Heart left ventricle (tissue), 16 donors: ENCODE measurements around the gene LOXHD1. TPM values are rescaled to one million over a fixed set of nuclear protein-coding genes. Genes with fewer than 3 reads are reported as not detected.

Source experiments
- ATAC-seq, 4 donors: fragments of 200-7000 bp; cut with Tn5 transposase; one replicate each; pipeline ENCODE4 v1.9.1; 2020 to 2022; ENCODE audit warnings: moderate library complexity in 4 of 4, mild to moderate bottlenecking in 3 of 4, moderate number of reproducible peaks in 1 of 4
- DNase-seq, 5 donors: peaks; one replicate each; pipeline ENCODE4 v3.0.0-alpha.2; 2020
- H3K27ac ChIP-seq, 12 donors: fragments of 200-600 bp; sonication (generic) in 4 of 12; one replicate each; pipeline versions ENCODE4 v1.5.0 to v1.8.0; 2016 to 2022; ENCODE audit warnings: mild to moderate bottlenecking in 2 of 12
- H3K27me3 ChIP-seq, 9 donors: fragments of 200-600 bp; sonication (generic) in 2 of 9; one replicate each; pipeline versions ENCODE4 v1.5.1 to v1.8.0; 2016 to 2022; ENCODE audit warnings: mild to moderate bottlenecking in 3 of 9
- H3K36me3 ChIP-seq, 9 donors: fragments of 200-600 bp; sonication (generic) in 2 of 9; one replicate each; pipeline versions ENCODE4 v1.5.0 to v1.8.0; 2018 to 2022; ENCODE audit warnings: mild to moderate bottlenecking in 2 of 9
- H3K4me1 ChIP-seq, 12 donors: fragments of 200-600 bp; sonication (generic) in 4 of 12; one replicate each; pipeline versions ENCODE4 v1.5.0 to v1.8.0; 2016 to 2022; ENCODE audit warnings: mild to moderate bottlenecking in 3 of 12
- H3K4me3 ChIP-seq, 12 donors: fragments of 200-600 bp; sonication (generic) in 4 of 12; one replicate each; pipeline versions ENCODE4 v1.5.0 to v1.8.0; 2017 to 2022; ENCODE audit warnings: mild to moderate bottlenecking in 9 of 12, moderate library complexity in 4 of 12
- H3K9me3 ChIP-seq, 12 donors: fragments of 200-600 bp; sonication (generic) in 4 of 12; one replicate each; pipeline versions ENCODE4 v1.5.0 to v1.8.0; 2016 to 2022; ENCODE audit warnings: mild to moderate bottlenecking in 1 of 12
- CTCF ChIP-seq, 12 donors: fragments of 200-600 bp; sonication (generic) in 4 of 12; IDR thresholded peaks; one replicate each; pipeline versions ENCODE4 v1.5.0 to v1.8.0; 2018 to 2022; ENCODE audit warnings: antibody characterized with exemption in 12 of 12, mild to moderate bottlenecking in 5 of 12
- POLR2A ChIP-seq, 2 donors: fragments of 450-650 bp; IDR thresholded peaks; one replicate each; pipeline ENCODE4 v1.6.1; 2017; ENCODE audit warnings: antibody characterized with exemption in 2 of 2, mild to moderate bottlenecking in 2 of 2, moderate library complexity in 2 of 2
- WGBS, 4 donors: extraction: QIAGEN DNeasy Blood & Tissue Kit in 2 of 4; methylation state at CpG; one replicate each; pipeline versions ENCODE4 v1.1.5 to v1.1.7; 2013 to 2018; 5-methylcytosine and 5-hydroxymethylcytosine counted together
- intact Hi-C, 10 donors: fragments of 100-400 bp; cut with DNase I; formaldehyde crosslinking; loops; one replicate each; pipeline versions ENCODE4 v1.11.1 to v1.14.2; 2022
- polyA plus RNA-seq, 2 donors: library from polyadenylated mRNA; stranded (reverse); fragments of 200-250 nt; gene quantifications; one replicate each; pipeline ENCODE4 v1.2.3, GENCODE V29; 2013
- total RNA-seq, 9 donors: library from RNA; depleted of rRNA in 2 of 9; stranded (reverse); fragments of >200 nt in 2 of 9; fragmentation: NEBNext Ultra II Directional in 3 of 9; extraction: Animal tissue kit (Norgen Biotek cat#: 25700) in 3 of 9; gene quantifications; one replicate each; pipeline versions ENCODE4 v1.1.0 to v1.2.4, GENCODE V29; 2016 to 2023
- donor health status: ischemic (EF 13 %, LVEDD 7.1; RV severe dilation, severe dysfunction).
- donor health status: healthy with polysubstance abuse.
- donor health status: DM: no; HTN: yes; CAD: no.
- donor health status: DM: no; HTN: no; CAD: no.
- donor health status: ischemic (EF 25% LVEDD 6.9; RV normal size, moderate dysfunction).
- donor health status: ischemic (EF 25% LVEDD 5.7; RV mildly dilated, moderate dysfunction).
- donor health status: healthy.
- donor health status: DM: yes; HTN: yes; CAD: no.
- donor health status: ischemic (EF 35%, LVEDD 5.7; RV mildly dilated, moderate dysfunction).
- donor health status: nonischemic (EF 11% LVEDD 7.7; RV severe dilation, severe dysfunction).
- donor health status: DM: yes; HTN: yes; CAD: no.
- donor health status: PGD.
- donor health status: ischemic (EF 29% LVEDD 5.4; RV normal size, mild dysfunction).
- donor health status: nonischemic (EF 23%, LVEDD 6.1; RV moderate dilation, normal function).

The LOXHD1 gene
- total and polyA plus RNA-seq, 11 donors = 0.19 to 1.9 (median 0.54) TPM

GRCh38 chr18:46649071-46649862 lies 7.8 kb downstream of the LOXHD1 start:
- Histone ChIP-seq H3K36me3 (no peaks in the 10 kb centered on the region), H3K4me1 (no peaks in the 10 kb centered on the region), H3K27ac (no peak overlapping the region), H3K9me3 (no peaks in the 10 kb centered on the region), H3K4me3 (no peak overlapping the region), H3K27me3 (no peaks in the 10 kb centered on the region)
- intact Hi-C loops = loop anchor here in 1 of 10 donors (5.0 kb wide), 1 partner anchor 487 kb away; no protein-coding TSS in a partner anchor
- TF ChIP-seq POLR2A (IDR thresholded peaks at IDR 0.05) (no peak), CTCF (IDR thresholded peaks at IDR 0.05) (no peak)
- ATAC-seq (peak in 3 of 4 donors; percentile 50 to 73 (median 58)), DNase-seq (no peak)
- WGBS, 4 donors = 51 to 53% (median 52%) methylated on average over 12 of the region's 12 CpGs

- H3K9me3 ChIP-seq = no peaks in the 10 kb centered on the region
- ATAC-seq (no peak), DNase-seq (no peak)
- no peaks in the 10 kb centered on the region for H3K4me1 ChIP-seq
- intact Hi-C loops = loop anchor here in 1 of 10 donors (5.0 kb wide), 1 partner anchor 484 kb away; no protein-coding TSS in a partner anchor
- no peaks in the 10 kb centered on the region for H3K36me3 ChIP-seq
- no peak overlapping the region for H3K27ac ChIP-seq
- TF ChIP-seq CTCF (IDR thresholded peaks at IDR 0.05) = no peak
- TF ChIP-seq POLR2A (IDR thresholded peaks at IDR 0.05) = no peak
- H3K4me3 ChIP-seq = no peak overlapping the region
- no peaks in the 10 kb centered on the region for H3K27me3 ChIP-seq
- 79 to 87% (median 83%) methylated on average over 7 of the region's 7 CpGs for WGBS, 4 donors
Measured at GRCh38 chr18:46646468-46646867, 10.6 kb downstream of the LOXHD1 start.

- no peak overlapping the region for H3K4me3 ChIP-seq
- DNase-seq = no peak
- WGBS, 4 donors = 74 to 81% (median 76%) methylated on average over 5 of the region's 5 CpGs
- no peak overlapping the region for H3K27ac ChIP-seq
- ATAC-seq = no peak
- intact Hi-C loops = no loop called here
- no peaks in the 10 kb centered on the region for H3K36me3 ChIP-seq
- no peaks in the 10 kb centered on the region for H3K27me3 ChIP-seq
- no peaks in the 10 kb centered on the region for H3K9me3 ChIP-seq
- TF ChIP-seq CTCF (IDR thresholded peaks at IDR 0.05) = no peak
- TF ChIP-seq POLR2A (IDR thresholded peaks at IDR 0.05) = no peak
- no peaks in the 10 kb centered on the region for H3K4me1 ChIP-seq
Measured at GRCh38 chr18:46642561-46642960, 14.5 kb downstream of the LOXHD1 start.

- intact Hi-C loops = no loop called here
- H3K9me3 ChIP-seq = no peaks in the 10 kb centered on the region
- TF ChIP-seq CTCF (IDR thresholded peaks at IDR 0.05) (no peak), POLR2A (IDR thresholded peaks at IDR 0.05) (no peak)
- ATAC-seq (peak in 1 of 4 donors; percentile 33), DNase-seq (no peak)
- no peaks in the 10 kb centered on the region for H3K27me3 ChIP-seq
- H3K36me3 ChIP-seq = no peaks in the 10 kb centered on the region
- H3K27ac ChIP-seq = no peak overlapping the region
- 52 to 68% (median 62%) methylated on average over 7 of the region's 7 CpGs for WGBS, 4 donors
- H3K4me1 ChIP-seq = no peaks in the 10 kb centered on the region
- no peak overlapping the region for H3K4me3 ChIP-seq
Measured at GRCh38 chr18:46641917-46642316, 15.1 kb downstream of the LOXHD1 start.
